Mesenchymal stem cell (in vitro differentiated cells and primary cell): Measurements from ENCODE around the gene SMIM35.
"Not testable (repeated sequence)": the region's sequence is repeated elsewhere in the genome, so short reads cannot be mapped to it uniquely, and the experiment has no call there.

Experiments
- DNase-seq: peaks from one replicate; pipeline ENCODE4 v3.0.0-alpha.2; 2013
- H2AFZ ChIP-seq: one replicate; pipeline ENCODE4 v1.6.1; 2013; ENCODE audit warnings: low read depth, mild to moderate bottlenecking, control low read depth, inconsistent platforms, low read length, moderate library complexity
- H2AK5ac ChIP-seq: 2 replicates; pipeline ENCODE4 v1.6.1; 2013; ENCODE audit warnings: low read length, moderate library complexity, mild to moderate bottlenecking, inconsistent platforms; ENCODE audit not compliant: severe bottlenecking
- H2BK120ac ChIP-seq: one replicate; pipeline ENCODE4 v1.6.1; 2013; ENCODE audit warnings: low read depth, mild to moderate bottlenecking, inconsistent platforms, low read length, moderate library complexity
- H2BK12ac ChIP-seq, 2 experiments: one replicate each; pipeline ENCODE4 v1.6.1; 2013; ENCODE audit warnings: inconsistent platforms in 2 of 2, low read length in 2 of 2, mild to moderate bottlenecking in 2 of 2, moderate library complexity in 2 of 2, control low read depth in 1 of 2
- H2BK15ac ChIP-seq: one replicate; pipeline ENCODE4 v1.6.1; 2013; ENCODE audit warnings: mild to moderate bottlenecking, low read depth, inconsistent platforms; ENCODE audit not compliant: poor library complexity, severe bottlenecking
- H2BK5ac ChIP-seq: 2 replicates; pipeline ENCODE4 v1.6.1; 2013; ENCODE audit warnings: low read depth, mild to moderate bottlenecking, low read length, control low read depth, inconsistent platforms; ENCODE audit not compliant: poor library complexity, severe bottlenecking
- H3K14ac ChIP-seq, 2 experiments: one replicate each; pipeline ENCODE4 v1.6.1; 2013; ENCODE audit warnings: inconsistent platforms in 2 of 2, low read length in 2 of 2, control low read depth in 1 of 2, mild to moderate bottlenecking in 1 of 2, moderate library complexity in 1 of 2
- H3K18ac ChIP-seq, 2 experiments: one replicate each; pipeline ENCODE4 v1.6.1; 2013; ENCODE audit warnings: inconsistent platforms in 2 of 2, low read length in 2 of 2, control low read depth in 1 of 2, low read depth in 1 of 2, mild to moderate bottlenecking in 1 of 2
- H3K23ac ChIP-seq, 2 experiments: one replicate each; pipeline ENCODE4 v1.6.1; 2013; ENCODE audit warnings: inconsistent platforms in 2 of 2, low read length in 2 of 2, mild to moderate bottlenecking in 2 of 2, moderate library complexity in 2 of 2, control low read depth in 1 of 2
- H3K27ac ChIP-seq: 2 replicates; pipeline ENCODE4 v1.5.1; 2013; ENCODE audit warnings: mild to moderate bottlenecking, moderate library complexity, low read length, control low read depth, inconsistent platforms; ENCODE audit not compliant: poor library complexity, severe bottlenecking
- H3K27me3 ChIP-seq, 2 experiments: 2 replicates each; pipeline versions ENCODE4 v1.6.1 to v1.7.0; 2013; ENCODE audit warnings: low read length in 2 of 2, mild to moderate bottlenecking in 2 of 2, moderate library complexity in 2 of 2, control low read depth in 1 of 2, inconsistent platforms in 1 of 2; ENCODE audit not compliant: control insufficient read depth in 1 of 2, insufficient read depth in 1 of 2
- H3K36me3 ChIP-seq, 2 experiments: 2 replicates each; pipeline versions ENCODE4 v1.6.1 to v1.7.0; 2013; ENCODE audit warnings: low read length in 2 of 2, control low read depth in 1 of 2, inconsistent platforms in 1 of 2, low read depth in 1 of 2, mild to moderate bottlenecking in 1 of 2; ENCODE audit not compliant: insufficient read depth in 2 of 2, control insufficient read depth in 1 of 2
- H3K4ac ChIP-seq, 2 experiments: one replicate each; pipeline ENCODE4 v1.6.1; 2013; ENCODE audit warnings: inconsistent platforms in 2 of 2, low read length in 2 of 2, mild to moderate bottlenecking in 2 of 2, moderate library complexity in 2 of 2, control low read depth in 1 of 2, low read depth in 1 of 2
- H3K4me1 ChIP-seq: 2 replicates; pipeline ENCODE4 v1.6.1; 2013; ENCODE audit warnings: low read depth, low read length, control low read depth; ENCODE audit not compliant: control insufficient read depth, insufficient read depth
- H3K4me2 ChIP-seq: 2 replicates; pipeline ENCODE4 v1.6.1; 2013; ENCODE audit warnings: low read length, mild to moderate bottlenecking, inconsistent platforms; ENCODE audit not compliant: poor library complexity, severe bottlenecking
- H3K4me3 ChIP-seq, 2 experiments: 2 replicates each; pipeline versions ENCODE4 v1.5.1 to v1.7.0; 2013; ENCODE audit warnings: low read length in 2 of 2, mild to moderate bottlenecking in 2 of 2, control low read depth in 1 of 2, low read depth in 1 of 2; ENCODE audit not compliant: insufficient read depth in 1 of 2
- H3K79me1 ChIP-seq: replicated peaks from 2 replicates; pipeline ENCODE4 v1.6.1; 2013; ENCODE audit warnings: mild to moderate bottlenecking, control low read depth, low read length, inconsistent platforms; ENCODE audit not compliant: poor library complexity, severe bottlenecking
- H3K9ac ChIP-seq: 2 replicates; pipeline ENCODE4 v1.7.0; 2013; ENCODE audit warnings: mild to moderate bottlenecking, low read length, moderate library complexity
- H3K9me3 ChIP-seq: 2 replicates; pipeline ENCODE4 v1.7.0; 2013; ENCODE audit warnings: mild to moderate bottlenecking, low read length; ENCODE audit not compliant: control insufficient read depth
- H4K8ac ChIP-seq: one replicate; pipeline ENCODE4 v1.6.1; 2013; ENCODE audit warnings: inconsistent platforms, mild to moderate bottlenecking, low read length, moderate library complexity
- H4K91ac ChIP-seq: one replicate; pipeline ENCODE4 v1.6.1; 2013; ENCODE audit warnings: mild to moderate bottlenecking, low read length, inconsistent platforms
- WGBS: methylation state at CpG from one replicate; pipeline ENCODE4 v1.1.7; 2013; ENCODE audit warnings: mixed read lengths; 5-methylcytosine and 5-hydroxymethylcytosine counted together

The SMIM35 gene

GRCh38 chr11:117978291-117978910, 108.4 kb downstream of the SMIM35 start:
- H3K18ac ChIP-seq, H2BK120ac ChIP-seq, H3K79me1 ChIP-seq, H3K9ac ChIP-seq, H2BK5ac ChIP-seq, H2BK12ac ChIP-seq, H2AFZ ChIP-seq, DNase-seq, H3K14ac ChIP-seq, H3K4ac ChIP-seq, H3K9me3 ChIP-seq, H3K36me3 ChIP-seq, H2AK5ac ChIP-seq, H3K23ac ChIP-seq, H2BK15ac ChIP-seq, H3K27ac ChIP-seq, H3K4me2 ChIP-seq, H4K91ac ChIP-seq, H3K4me1 ChIP-seq, H3K4me3 ChIP-seq, H4K8ac ChIP-seq: not testable (repeated sequence)
- WGBS, result 95% methylated on average over 20 of the region's 36 CpGs
- H3K27me3 ChIP-seq, result peaks cover 29 to 42% of the 10 kb centered on the region in 2 experiments

DNA sequence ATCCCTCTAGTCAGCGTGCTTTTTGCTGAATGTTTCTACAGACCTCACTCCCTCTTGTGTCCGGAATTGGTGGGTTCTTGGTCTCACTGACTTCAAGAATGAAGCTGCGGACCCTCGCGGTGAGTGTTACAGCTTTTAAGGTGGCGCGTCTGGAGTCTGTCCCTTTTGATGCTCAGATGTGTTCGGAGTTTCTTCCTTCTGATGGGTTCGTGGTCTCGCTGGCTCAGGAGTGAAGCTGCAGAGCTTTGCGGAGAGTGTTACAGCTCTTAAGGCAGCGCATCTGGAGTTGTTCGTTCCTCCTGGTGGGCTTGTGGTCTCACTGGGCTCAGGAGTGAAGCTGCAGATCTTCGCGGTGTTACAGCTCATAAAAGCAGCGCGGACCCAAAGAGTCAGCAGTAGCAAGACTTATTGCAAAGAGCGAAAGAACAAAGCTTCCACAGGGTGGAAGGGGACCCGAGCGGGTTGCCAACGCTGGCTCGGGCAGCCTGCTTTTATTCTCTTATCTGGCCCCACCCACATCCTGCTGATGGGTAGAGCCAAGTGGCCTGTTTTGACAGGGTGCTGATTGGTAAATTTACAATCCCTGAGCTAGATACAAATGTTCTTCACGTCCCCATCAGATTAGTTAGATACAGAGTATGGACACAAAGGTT, 109.0 kb downstream of the SMIM35 start:
- not testable (repeated sequence) for H3K36me3 ChIP-seq, H2BK5ac ChIP-seq, H3K27ac ChIP-seq, H3K14ac ChIP-seq, H2AFZ ChIP-seq, H3K23ac ChIP-seq, H4K91ac ChIP-seq, DNase-seq, H3K4me2 ChIP-seq, H2BK12ac ChIP-seq, H3K4me1 ChIP-seq, H2BK15ac ChIP-seq, H2BK120ac ChIP-seq, H3K79me1 ChIP-seq, H4K8ac ChIP-seq, H3K9me3 ChIP-seq, H3K9ac ChIP-seq, H2AK5ac ChIP-seq, H3K4me3 ChIP-seq, H3K18ac ChIP-seq, H3K4ac ChIP-seq
- H3K27me3 ChIP-seq, result peaks cover 23 to 42% of the 10 kb centered on the region in 2 experiments
- 89% methylated on average over 19 of the region's 23 CpGs for WGBS

DNA sequence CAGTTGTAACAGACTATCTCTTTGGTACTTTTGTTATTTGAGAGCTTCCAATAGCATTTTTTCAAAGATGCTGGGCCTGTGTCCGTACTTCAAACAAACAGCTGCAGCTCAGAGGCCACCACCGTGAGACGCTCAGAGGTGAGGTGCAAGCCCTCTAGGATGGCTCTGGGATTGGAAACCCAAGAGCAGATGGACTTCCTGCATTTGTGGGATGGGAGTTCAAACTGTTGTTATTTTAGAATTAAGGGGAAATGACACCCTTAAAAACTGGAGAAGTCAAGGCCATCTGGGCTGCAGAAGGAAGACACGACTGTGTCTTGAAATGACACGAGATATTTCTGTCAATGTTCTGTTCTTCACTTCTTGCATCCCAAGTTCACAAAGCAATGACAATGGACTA, 109.7 kb downstream of the SMIM35 start:
- no peak overlapping the region for H3K14ac ChIP-seq
- no peak for DNase-seq
- peaks cover 23 to 47% of the 10 kb centered on the region in 2 experiments for H3K27me3 ChIP-seq
- H2AK5ac ChIP-seq, result no peak overlapping the region
- no peak overlapping the region for H3K23ac ChIP-seq
- H2BK5ac ChIP-seq, result no peak overlapping the region
- no peak overlapping the region for H2BK15ac ChIP-seq
- no peaks in the 10 kb centered on the region for H3K9me3 ChIP-seq
- H3K27ac ChIP-seq, result no peak overlapping the region
- H2BK12ac ChIP-seq, result no peak overlapping the region
- H2AFZ ChIP-seq, result no peak overlapping the region
- no peak overlapping the region for H3K4me2 ChIP-seq
- no peak overlapping the region for H3K4me3 ChIP-seq
- no peaks in the 10 kb centered on the region for H3K79me1 ChIP-seq
- WGBS, result 94% methylated on average over 5 of the region's 5 CpGs
- H3K18ac ChIP-seq, result no peak overlapping the region
- no peak overlapping the region for H3K9ac ChIP-seq
- no peak overlapping the region for H3K4ac ChIP-seq
- no peak overlapping the region for H4K8ac ChIP-seq
- H4K91ac ChIP-seq, result no peak overlapping the region
- no peak overlapping the region for H2BK120ac ChIP-seq
- H3K4me1 ChIP-seq, result peaks cover 8% of the 10 kb centered on the region
- no peaks in the 10 kb centered on the region for H3K36me3 ChIP-seq

- H4K8ac ChIP-seq, result no peak overlapping the region
- H2AK5ac ChIP-seq, result no peak overlapping the region
- H2BK5ac ChIP-seq, result no peak overlapping the region
- H3K4me3 ChIP-seq, result no peak overlapping the region
- no peak overlapping the region for H2BK120ac ChIP-seq
- H3K4me2 ChIP-seq, result no peak overlapping the region
- no peak overlapping the region for H3K4ac ChIP-seq
- H3K4me1 ChIP-seq, result peaks cover 9% of the 10 kb centered on the region
- peaks cover 19 to 48% of the 10 kb centered on the region in 2 experiments for H3K27me3 ChIP-seq
- no peak overlapping the region for H2AFZ ChIP-seq
- H3K36me3 ChIP-seq, result no peaks in the 10 kb centered on the region
- H3K27ac ChIP-seq, result no peak overlapping the region
- no peak overlapping the region for H2BK15ac ChIP-seq
- no peak overlapping the region for H2BK12ac ChIP-seq
- H3K18ac ChIP-seq, result no peak overlapping the region
- H4K91ac ChIP-seq, result no peak overlapping the region
- 82% methylated on average over 4 of the region's 4 CpGs for WGBS
- no peaks in the 10 kb centered on the region for H3K79me1 ChIP-seq
- no peak for DNase-seq
- H3K23ac ChIP-seq, result no peak overlapping the region
- H3K9me3 ChIP-seq, result no peaks in the 10 kb centered on the region
- H3K9ac ChIP-seq, result no peak overlapping the region
- no peak overlapping the region for H3K14ac ChIP-seq
Measured at GRCh38 chr11:117976445-117976844, 110.3 kb downstream of the SMIM35 start.
